Loucy (cell line): ENCODE measurements around the gene TMEM150B.

Experiments
- H2AFZ ChIP-seq: fragments of 200-600 bp; sonication (generic); 2 replicates; pipeline ENCODE4 v1.6.0; 2016; ENCODE audit warnings: antibody characterized with exemption, mild to moderate bottlenecking, low read length, moderate library complexity
- H3F3A ChIP-seq: fragments of 200-600 bp; 2 replicates; pipeline ENCODE4 v1.6.0; 2016; ENCODE audit warnings: antibody characterized with exemption, low read depth, mild to moderate bottlenecking
- H3K27me3 ChIP-seq: fragments of 200-600 bp; sonication (generic); 2 replicates; pipeline ENCODE4 v1.6.1; 2014; ENCODE audit warnings: low read length, mild to moderate bottlenecking; ENCODE audit not compliant: insufficient read depth, poor library complexity, severe bottlenecking
- H3K36me3 ChIP-seq: fragments of 200-600 bp; sonication (generic); 2 replicates; pipeline ENCODE4 v1.6.1; 2016; ENCODE audit warnings: low read length; ENCODE audit not compliant: insufficient read depth
- H3K4me1 ChIP-seq: fragments of 200-600 bp; sonication (generic); 2 replicates; pipeline ENCODE4 v1.5.1; 2014; ENCODE audit warnings: low read length, mild to moderate bottlenecking; ENCODE audit not compliant: insufficient read depth, poor library complexity, severe bottlenecking
- H3K4me2 ChIP-seq: fragments of 200-600 bp; sonication (generic); 2 replicates; pipeline ENCODE4 v1.6.0; 2014; ENCODE audit warnings: antibody characterized with exemption, low read length, low read depth, mild to moderate bottlenecking; ENCODE audit not compliant: poor library complexity, severe bottlenecking
- H3K4me3 ChIP-seq: fragments of 200-600 bp; sonication (generic); 2 replicates; pipeline ENCODE4 v1.5.1; 2014; ENCODE audit warnings: low read length, mild to moderate bottlenecking, mixed read lengths; ENCODE audit not compliant: poor library complexity, severe bottlenecking
- H3K79me2 ChIP-seq: fragments of 200-600 bp; sonication (generic); 2 replicates; pipeline ENCODE4 v1.6.1; 2014; ENCODE audit warnings: low read length; ENCODE audit not compliant: insufficient read depth
- H3K9ac ChIP-seq: fragments of 200-600 bp; sonication (generic); 2 replicates; pipeline ENCODE4 v1.6.0; 2014; ENCODE audit warnings: mild to moderate bottlenecking, low read depth, low read length, moderate library complexity; ENCODE audit not compliant: poor library complexity, severe bottlenecking
- H3K9me2 ChIP-seq: fragments of 200-600 bp; sonication (generic); replicated peaks from 2 replicates; pipeline ENCODE4 v1.6.1; 2016; ENCODE audit warnings: low read depth, low read length, mixed read lengths
- H3K9me3 ChIP-seq: fragments of 200-600 bp; sonication (generic); 2 replicates; pipeline ENCODE4 v1.6.1; 2014; ENCODE audit warnings: mild to moderate bottlenecking, antibody characterized with exemption, low read length, low read depth; ENCODE audit not compliant: insufficient read depth
- H4K20me1 ChIP-seq: fragments of 200-600 bp; sonication (generic); 2 replicates; pipeline ENCODE4 v1.6.0; 2014; ENCODE audit warnings: antibody characterized with exemption, low read length, mild to moderate bottlenecking; ENCODE audit not compliant: insufficient read depth, poor library complexity, severe bottlenecking
- CTCF ChIP-seq: fragments of 200-600 bp; sonication (generic); conservative IDR thresholded peaks from 2 replicates; pipeline ENCODE4 v1.5.1; 2014; ENCODE audit warnings: mild to moderate bottlenecking, antibody characterized with exemption, low read length
- EZH2phosphoT487 ChIP-seq: fragments of 200-600 bp; IDR thresholded peaks from 2 replicates; pipeline ENCODE4 v1.6.1; 2018; ENCODE audit warnings: antibody characterized with exemption, mild to moderate bottlenecking, moderate library complexity, borderline replicate concordance

The TMEM150B gene

GRCh38 chr19:55353803-55354697, 28.9 kb upstream of the TMEM150B start:
- no peaks in the 10 kb centered on the region for H3K27me3 ChIP-seq
- no peak overlapping the region for H3K4me2 ChIP-seq
- no peaks in the 10 kb centered on the region for H3F3A ChIP-seq
- TF ChIP-seq EZH2phosphoT487: no peak
- TF ChIP-seq CTCF: no peak
- H3K4me1 ChIP-seq: no peaks in the 10 kb centered on the region
- H3K36me3 ChIP-seq: no peaks in the 10 kb centered on the region
- H3K9me2 ChIP-seq: no peaks in the 10 kb centered on the region
- H3K4me3 ChIP-seq: no peak overlapping the region
- H3K9ac ChIP-seq: no peak overlapping the region
- H3K79me2 ChIP-seq: no peaks in the 10 kb centered on the region
- H4K20me1 ChIP-seq: no peaks in the 10 kb centered on the region
- H2AFZ ChIP-seq: no peak overlapping the region
- H3K9me3 ChIP-seq: no peaks in the 10 kb centered on the region

GRCh38 chr19:55353356-55353802, 28.2 kb upstream of the TMEM150B start:
- Histone ChIP-seq H3K4me3 (no peak overlapping the region), H3F3A (no peaks in the 10 kb centered on the region), H3K9me3 (no peaks in the 10 kb centered on the region), H4K20me1 (no peaks in the 10 kb centered on the region), H3K79me2 (no peaks in the 10 kb centered on the region), H3K4me1 (no peaks in the 10 kb centered on the region), H3K4me2 (no peak overlapping the region), H3K36me3 (no peaks in the 10 kb centered on the region), H3K9me2 (no peaks in the 10 kb centered on the region), H2AFZ (no peak overlapping the region), H3K9ac (no peak overlapping the region), H3K27me3 (no peaks in the 10 kb centered on the region)
- TF ChIP-seq CTCF (no peak), EZH2phosphoT487 (no peak)

- H2AFZ ChIP-seq: no peak overlapping the region
- no peaks in the 10 kb centered on the region for H3K9me2 ChIP-seq
- H3K9ac ChIP-seq: no peak overlapping the region
- H3K4me3 ChIP-seq: no peak overlapping the region
- no peaks in the 10 kb centered on the region for H3K27me3 ChIP-seq
- no peak overlapping the region for H3K4me2 ChIP-seq
- H3K36me3 ChIP-seq: no peaks in the 10 kb centered on the region
- no peaks in the 10 kb centered on the region for H3K79me2 ChIP-seq
- H4K20me1 ChIP-seq: no peaks in the 10 kb centered on the region
- no peak for TF ChIP-seq CTCF
- TF ChIP-seq EZH2phosphoT487: no peak
- no peaks in the 10 kb centered on the region for H3K9me3 ChIP-seq
- H3K4me1 ChIP-seq: no peaks in the 10 kb centered on the region
- H3F3A ChIP-seq: no peaks in the 10 kb centered on the region
Observed at GRCh38 chr19:55352549-55353145, 27.5 kb upstream of the TMEM150B start.
